Pancreas (tissue), 10 donors: ENCODE measurements around the gene NUDT2. TPM values are rescaled to one million over a fixed set of nuclear protein-coding genes. Genes with fewer than 3 reads are reported as not detected.

Source experiments
- ATAC-seq, 4 donors: fragments of 200-7000 bp; cut with Tn5 transposase; one replicate each; pipeline versions ENCODE4 v1.8.0 to v1.9.1; 2020; ENCODE audit warnings: mild to moderate bottlenecking in 4 of 4, moderate library complexity in 4 of 4
- DNase-seq, 6 donors: peaks; one replicate each; pipeline ENCODE4 v3.0.0-alpha.2; 2020
- FAIRE-seq: peaks from 2 replicates; lab custom pipeline; 2012; peaks lifted over from hg19 to GRCh38; lab: Jason Lieb, UNC
- H3K27ac ChIP-seq, 4 donors: fragments of 200-600 bp; sonication (generic); 1 replicate in 3 of 4; 2 replicates in 1 of 4; pipeline versions ENCODE4 v1.5.0 to v1.8.0; 2020
- H3K27me3 ChIP-seq, 4 donors: fragments of 200-600 bp; one replicate each; pipeline ENCODE4 v1.8.0; 2021
- H3K36me3 ChIP-seq, 3 donors: fragments of 200-600 bp; sonication (generic) in 1 of 3; one replicate each; pipeline versions ENCODE4 v1.5.0 to v1.8.0; 2020 to 2021
- H3K4me1 ChIP-seq, 3 donors: fragments of 200-600 bp; one replicate each; pipeline ENCODE4 v1.8.0; 2021
- H3K4me3 ChIP-seq, 4 donors: fragments of 200-600 bp; sonication (generic) in 2 of 4; one replicate each; pipeline versions ENCODE4 v1.5.0 to v1.8.0; 2020 to 2021
- H3K9me3 ChIP-seq, 4 donors: fragments of 200-600 bp; one replicate each; pipeline ENCODE4 v1.8.0; 2021
- CTCF ChIP-seq, 4 donors: fragments of 200-600 bp; sonication (generic) in 3 of 4; IDR thresholded peaks; one replicate each; pipeline versions ENCODE4 v1.5.0 to v1.8.0; 2021; ENCODE audit warnings: antibody characterized with exemption in 4 of 4
- WGBS, 2 donors: extraction: QIAGEN DNeasy Blood & Tissue Kit; methylation state at CpG; one replicate each; pipeline ENCODE4 v1.1.7; 2013; 5-methylcytosine and 5-hydroxymethylcytosine counted together
- intact Hi-C, 3 donors: fragments of 100-400 bp; cut with DNase I; formaldehyde crosslinking; loops; one replicate each; pipeline versions ENCODE4 v1.11.1 to v1.14.2; 2022
- polyA plus RNA-seq, 2 donors: library from polyadenylated mRNA; stranded (reverse); fragments of 200-250 nt; gene quantifications; one replicate each; pipeline ENCODE4 v1.2.3, GENCODE V29; 2013
- total RNA-seq, 6 donors: library from RNA; stranded (reverse); fragmentation: NEBNext Ultra II Directional in 4 of 6; extraction: Animal tissue kit (Norgen Biotek cat#: 25700) in 4 of 6; gene quantifications; one replicate each; pipeline versions ENCODE4 v1.2.1 to v1.2.4, GENCODE V29; 2021 to 2023
- donor health status: healthy with polysubstance abuse.
- donor health status: DM: no; HTN: no; CAD: no; lungs with moderate emphysema.
- donor health status: DM: no; HTN: no; CAD: no.
- donor health status: control.
- donor health status: control.
- donor health status: Bipolar disorder and iron deficiency.
- donor health status: DM: yes; HTN: yes; CAD: no.
- donor health status: DM: no; HTN: no; CAD: no.
- donor health status: DM: no; HTN: no; CAD: no.
- donor health status: DM: yes; HTN: yes; CAD: no.

Gene NUDT2
- total and polyA plus RNA-seq, 8 donors, result 9.7 to 32.6 (median 13.6) TPM

- Histone ChIP-seq H3K27me3 (no peaks in the 10 kb centered on the region), H3K4me3 (peak overlapping the region; percentile 47 to 73 (median 54)), H3K9me3 (no peaks in the 10 kb centered on the region), H3K4me1 (peaks cover 11 to 23% (median 16%) of the 10 kb centered on the region in 3 donors), H3K36me3 (peaks cover 0 to 13% (median 5%) of the 10 kb centered on the region in 3 donors), H3K27ac (peak overlapping the region; percentile 54 to 91 (median 76))
- ATAC-seq, result peak; percentile 33 to 56 (median 44)
- intact Hi-C loops, result loop anchor here in 2 of 3 donors (2.0 to 5.0 kb wide), 2 partner anchors 41 to 44 kb away; no protein-coding TSS in a partner anchor
- peak; percentile 64 to 84 (median 76) for DNase-seq
- TF ChIP-seq CTCF (IDR thresholded peaks at IDR 0.05), result no peak
- FAIRE-seq, result no peak
- WGBS, 2 donors, result 5% methylated on average over 22 of the region's 22 CpGs
These were observed 46.7 kb downstream of the NUDT2 start for GRCh38 chr9:34375901-34376595.

GRCh38 chr9:34376596-34377403, 47.4 kb downstream of the NUDT2 start, which contains the start of gene MYORG:
Gene MYORG (minus strand): TSS chr9:34376898. CDS start chr9:34372943, 3,955 bp downstream.
- Histone ChIP-seq H3K27me3 (no peaks in the 10 kb centered on the region), H3K9me3 (no peaks in the 10 kb centered on the region), H3K4me3 (peak within 1 kb of the TSS; percentile 47 to 73 (median 54)), H3K36me3 (peaks cover 0 to 5% (median 5%) of the 10 kb centered on the region in 3 donors), H3K27ac (peak within 1 kb of the TSS; percentile 60 to 91 (median 76)), H3K4me1 (peaks cover 11 to 23% (median 16%) of the 10 kb centered on the region in 3 donors)
- 0% methylated on average over 53 to 54 of the region's 54 CpGs for WGBS, 2 donors
- peak; percentile 84 for FAIRE-seq
- ATAC-seq, result peak; percentile 77 to 83 (median 80)
- peak; percentile 96 to 99 (median 98) for DNase-seq
- no peak for TF ChIP-seq CTCF (IDR thresholded peaks at IDR 0.05)
- intact Hi-C loops, result loop anchor here in 2 of 3 donors (2.0 to 5.0 kb wide), 2 partner anchors 42 to 44 kb away; no protein-coding TSS in a partner anchor

GRCh38 chr9:34377404-34377746, 48.0 kb downstream of the NUDT2 start:
- no peak for FAIRE-seq
- ATAC-seq, result peak in 2 of 4 donors; percentile 1
- Histone ChIP-seq H3K9me3 (no peaks in the 10 kb centered on the region), H3K36me3 (peaks cover 0 to 1% (median 0%) of the 10 kb centered on the region in 3 donors), H3K27ac (peak overlapping the region; percentile 60 to 91 (median 76)), H3K27me3 (no peaks in the 10 kb centered on the region), H3K4me3 (peak overlapping the region; percentile 6 to 73 (median 53)), H3K4me1 (peaks cover 11 to 23% (median 16%) of the 10 kb centered on the region in 3 donors)
- intact Hi-C loops, result loop anchor here in 2 of 3 donors (2.0 to 5.0 kb wide), 2 partner anchors 43 to 45 kb away; no protein-coding TSS in a partner anchor
- peak in 5 of 6 donors; percentile 63 to 84 (median 72) for DNase-seq
- no peak for TF ChIP-seq CTCF (IDR thresholded peaks at IDR 0.05)
- 1 to 2% methylated on average over 21 of the region's 21 CpGs for WGBS, 2 donors

- no peak for TF ChIP-seq CTCF (IDR thresholded peaks at IDR 0.05)
- H3K27ac ChIP-seq, result no peak overlapping the region
- H3K4me1 ChIP-seq, result peaks cover 11 to 23% (median 16%) of the 10 kb centered on the region in 3 donors
- WGBS, 2 donors, result 94% methylated on average over 3 of the region's 3 CpGs
- DNase-seq (peak in 1 of 6 donors; percentile 13), ATAC-seq (no peak), FAIRE-seq (no peak)
- H3K36me3 ChIP-seq, result no peaks in the 10 kb centered on the region
- H3K4me3 ChIP-seq, result no peak overlapping the region
- no peaks in the 10 kb centered on the region for H3K27me3 ChIP-seq
- H3K9me3 ChIP-seq, result no peaks in the 10 kb centered on the region
- intact Hi-C loops, result loop anchor here in 1 of 3 donors (5.0 kb wide), 1 partner anchor 46 kb away; no protein-coding TSS in a partner anchor
These were observed 49.1 kb downstream of the NUDT2 start for GRCh38 chr9:34378376-34379060.
